Measurements from ENCODE around the gene CKAP4.
A peak's percentile ranks its signal among the peaks of the same experiment; 100 is the strongest.

The CKAP4 gene

GRCh38 chr12:106240821-106241220 is 7.0 kb downstream of the CKAP4 start:
- no peak for DNase-seq (ENCODE audit: low read depth)

- DNase-seq (ENCODE audit: low read depth), result no peak
Observed at GRCh38 chr12:106239951-106240335, 7.9 kb downstream of the CKAP4 start.

GRCh38 chr12:106239241-106239950 is 8.4 kb downstream of the CKAP4 start:
- no peak for DNase-seq (ENCODE audit: low read depth)

- no peak for DNase-seq (ENCODE audit: low read depth)
Observed at GRCh38 chr12:106238146-106238545, 9.7 kb downstream of the CKAP4 start.

- no peak for DNase-seq (ENCODE audit: low read depth)
Observed at GRCh38 chr12:106235770-106236169, 12.1 kb downstream of the CKAP4 start.

GRCh38 chr12:106234449-106234848 is 13.4 kb downstream of the CKAP4 start:
- DNase-seq (ENCODE audit: low read depth), result no peak

- no peak for DNase-seq (ENCODE audit: low read depth)
Observed at GRCh38 chr12:106233011-106233410, 14.8 kb downstream of the CKAP4 start.

- no peak for DNase-seq (ENCODE audit: low read depth)
Observed at GRCh38 chr12:106229036-106229591, 18.7 kb downstream of the CKAP4 start.

- DNase-seq (ENCODE audit: low read depth), result no peak
Observed at GRCh38 chr12:106228320-106228710, 19.5 kb downstream of the CKAP4 start.

GRCh38 chr12:106227641-106228319 is 20.0 kb downstream of the CKAP4 start:
- DNase-seq (ENCODE audit: low read depth), result no peak

- DNase-seq (ENCODE audit: low read depth), result no peak
Observed at GRCh38 chr12:106226884-106227640, 20.8 kb downstream of the CKAP4 start.

- DNase-seq (ENCODE audit: low read depth), result no peak
Observed at GRCh38 chr12:106224355-106224706, 23.5 kb downstream of the CKAP4 start.

GRCh38 chr12:106223485-106224354 is 24.1 kb downstream of the CKAP4 start:
- peak; percentile 47 for DNase-seq (ENCODE audit: low read depth)

- DNase-seq (ENCODE audit: low read depth), result no peak
Observed at GRCh38 chr12:106220536-106220935, 27.3 kb downstream of the CKAP4 start.

GRCh38 chr12:106219043-106219442 is 28.8 kb downstream of the CKAP4 start:
- DNase-seq (ENCODE audit: low read depth), result no peak

- DNase-seq (ENCODE audit: low read depth), result no peak
Observed at GRCh38 chr12:106217706-106218105, 30.1 kb downstream of the CKAP4 start.

- DNase-seq (ENCODE audit: low read depth), result no peak
Observed at GRCh38 chr12:106214571-106214970, 33.2 kb downstream of the CKAP4 start.

GRCh38 chr12:106213662-106214061 is 34.2 kb downstream of the CKAP4 start:
- DNase-seq (ENCODE audit: low read depth), result no peak

GRCh38 chr12:106211973-106212372 is 35.8 kb downstream of the CKAP4 start:
- DNase-seq (ENCODE audit: low read depth), result no peak

- no peak for DNase-seq (ENCODE audit: low read depth)
Observed at GRCh38 chr12:106205208-106206069, 42.4 kb downstream of the CKAP4 start.

- DNase-seq (ENCODE audit: low read depth), result no peak
Observed at GRCh38 chr12:106204312-106204711, 43.5 kb downstream of the CKAP4 start.

All from stimulated activated CD8-positive, alpha-beta memory T cell treated with anti-CD3 and anti-CD28 coated beads, Interleukin-15, amount 100 ng/mL, for 24 hours (primary cell).